DND-41 (cell line): Measurements from ENCODE around the gene AFF3.
"Not testable (repeated sequence)": the region's sequence is repeated elsewhere in the genome, so short reads cannot be mapped to it uniquely, and the experiment has no call there.

Experiments
- ATAC-seq: fragments of 200-7000 bp; cut with Tn5 transposase; 3 replicates; pipeline ENCODE4 v1.9.1; 2021; ENCODE audit warnings: low read depth; ENCODE audit not compliant: insufficient read depth
- DNase-seq: peaks from one replicate; pipeline ENCODE4 v3.0.0-alpha.2; 2020
- H2AFZ ChIP-seq: 2 replicates; pipeline ENCODE4 v1.6.0; 2012; ENCODE audit warnings: low read depth, low read length
- H3K27ac ChIP-seq: 2 replicates; pipeline ENCODE4 v1.5.1; 2012; ENCODE audit warnings: low read length, inconsistent platforms
- H3K27me3 ChIP-seq: fragments of 200-600 bp; sonication (generic); 2 replicates; pipeline ENCODE4 v1.6.0; 2012; ENCODE audit warnings: low read length, mild to moderate bottlenecking, inconsistent platforms; ENCODE audit not compliant: insufficient read depth, poor library complexity
- H3K36me3 ChIP-seq: 2 replicates; pipeline ENCODE4 v1.5.1; 2012; ENCODE audit warnings: low read length, inconsistent platforms; ENCODE audit not compliant: insufficient read depth
- H3K4me1 ChIP-seq: 2 replicates; pipeline ENCODE4 v1.5.1; 2012; ENCODE audit warnings: mild to moderate bottlenecking, low read length; ENCODE audit not compliant: insufficient read depth
- H3K4me2 ChIP-seq: 2 replicates; pipeline ENCODE4 v1.6.0; 2012; ENCODE audit warnings: mild to moderate bottlenecking, moderate library complexity, low read length, inconsistent platforms; ENCODE audit not compliant: insufficient read depth
- H3K4me3 ChIP-seq, 2 experiments: fragments of 200-600 bp in 1 of 2; shearing (Covaris generic) in 1 of 2; 2 replicates each; pipeline ENCODE4 v1.5.1; 2012 to 2016; ENCODE audit warnings: inconsistent platforms in 2 of 2, low read length in 2 of 2, mild to moderate bottlenecking in 2 of 2, low read depth in 1 of 2, moderate library complexity in 1 of 2
- H3K79me2 ChIP-seq: 2 replicates; pipeline ENCODE4 v1.6.0; 2012; ENCODE audit warnings: low read length, inconsistent platforms; ENCODE audit not compliant: insufficient read depth
- H3K9ac ChIP-seq: 2 replicates; pipeline ENCODE4 v1.6.0; 2012; ENCODE audit warnings: low read depth, mild to moderate bottlenecking, inconsistent platforms, low read length, moderate library complexity
- H3K9me3 ChIP-seq: 2 replicates; pipeline ENCODE4 v1.5.1; 2012; ENCODE audit warnings: low read length, moderate library complexity, mild to moderate bottlenecking, inconsistent platforms; ENCODE audit not compliant: insufficient read depth, severe bottlenecking
- H4K20me1 ChIP-seq: 2 replicates; pipeline ENCODE4 v1.6.0; 2012; ENCODE audit warnings: low read length; ENCODE audit not compliant: insufficient read depth
- CTCF ChIP-seq: IDR thresholded peaks from 2 replicates; pipeline ENCODE4 v1.5.1; 2012; ENCODE audit warnings: borderline replicate concordance, low read length, moderate library complexity, mild to moderate bottlenecking; ENCODE audit not compliant: poor library complexity, severe bottlenecking; ENCODE audit errors: extremely low read depth
- EZH2 ChIP-seq: IDR thresholded peaks from 3 replicates; pipeline ENCODE4 v1.6.1; 2012; ENCODE audit warnings: borderline replicate concordance, low read depth, mild to moderate bottlenecking, moderate library complexity, low read length, inconsistent platforms; ENCODE audit not compliant: severe bottlenecking

Gene AFF3

GRCh38 chr2:99935662-99936061 is 206.7 kb downstream of the AFF3 start:
- H3K4me1 ChIP-seq, result no peaks in the 10 kb centered on the region
- ATAC-seq, result no peak
- H3K4me3 ChIP-seq, result no peak overlapping the region
- peaks cover 7% of the 10 kb centered on the region for H3K36me3 ChIP-seq
- no peak overlapping the region for H2AFZ ChIP-seq
- no peak overlapping the region for H3K9ac ChIP-seq
- DNase-seq, result no peak
- H3K4me2 ChIP-seq, result no peak overlapping the region
- TF ChIP-seq CTCF, result no peak
- no peak for TF ChIP-seq EZH2
- H3K27me3 ChIP-seq, result no peaks in the 10 kb centered on the region
- H3K27ac ChIP-seq, result no peak overlapping the region
- H4K20me1 ChIP-seq, result no peaks in the 10 kb centered on the region
- H3K9me3 ChIP-seq, result no peaks in the 10 kb centered on the region
- no peaks in the 10 kb centered on the region for H3K79me2 ChIP-seq

- Histone ChIP-seq H3K36me3 (peaks cover 7% of the 10 kb centered on the region), H4K20me1 (no peaks in the 10 kb centered on the region), H3K9me3 (no peaks in the 10 kb centered on the region), H3K4me1 (no peaks in the 10 kb centered on the region), H3K27me3 (no peaks in the 10 kb centered on the region), H2AFZ (no peak overlapping the region), H3K9ac (no peak overlapping the region), H3K4me2 (no peak overlapping the region), H3K79me2 (no peaks in the 10 kb centered on the region), H3K27ac (no peak overlapping the region), H3K4me3 (no peak overlapping the region)
- no peak for DNase-seq
- no peak for ATAC-seq
- TF ChIP-seq EZH2 (no peak), CTCF (no peak)
Measured at GRCh38 chr2:99933894-99934650, 208.3 kb downstream of the AFF3 start.

GRCh38 chr2:99933491-99933890 is 208.9 kb downstream of the AFF3 start:
- not testable (repeated sequence) for H3K27me3 ChIP-seq, DNase-seq, H3K4me1 ChIP-seq, H3K79me2 ChIP-seq, H3K36me3 ChIP-seq, H3K27ac ChIP-seq, H2AFZ ChIP-seq, H3K4me3 ChIP-seq, H3K9ac ChIP-seq, H3K9me3 ChIP-seq, H4K20me1 ChIP-seq, H3K4me2 ChIP-seq, ATAC-seq

- no peaks in the 10 kb centered on the region for H3K9me3 ChIP-seq
- no peak overlapping the region for H3K27ac ChIP-seq
- peaks cover 5% of the 10 kb centered on the region for H3K36me3 ChIP-seq
- no peaks in the 10 kb centered on the region for H3K27me3 ChIP-seq
- no peak overlapping the region for H3K4me2 ChIP-seq
- no peaks in the 10 kb centered on the region for H3K4me1 ChIP-seq
- no peaks in the 10 kb centered on the region for H3K79me2 ChIP-seq
- no peak for TF ChIP-seq EZH2
- no peak for TF ChIP-seq CTCF
- H3K4me3 ChIP-seq, result no peak overlapping the region
- H4K20me1 ChIP-seq, result no peaks in the 10 kb centered on the region
- no peak overlapping the region for H3K9ac ChIP-seq
- no peak overlapping the region for H2AFZ ChIP-seq
- no peak for ATAC-seq
- DNase-seq, result no peak
Measured at GRCh38 chr2:99928470-99929053, 213.8 kb downstream of the AFF3 start.

GRCh38 chr2:99927690-99928207 is 214.6 kb downstream of the AFF3 start:
- H2AFZ ChIP-seq, ATAC-seq, H3K4me3 ChIP-seq, H4K20me1 ChIP-seq, H3K9ac ChIP-seq, H3K4me2 ChIP-seq, H3K27ac ChIP-seq, H3K9me3 ChIP-seq, H3K79me2 ChIP-seq, H3K4me1 ChIP-seq, H3K36me3 ChIP-seq, H3K27me3 ChIP-seq, DNase-seq: not testable (repeated sequence)
